Measurements from ENCODE around the gene MRPL42. TPM values are rescaled to one million over a fixed set of nuclear protein-coding genes. Genes with fewer than 3 reads are reported as not detected.
"Not testable (repeated sequence)": the region's sequence is repeated elsewhere in the genome, so short reads cannot be mapped to it uniquely, and the experiment has no call there.

Gene MRPL42
- total and polyA plus RNA-seq, 2 donors (not counting 1 experiment from before 2014, with no cell fraction given): 31.5 to 45.2 TPM

GRCh38 chr12:93550748-93551611 is 83.7 kb downstream of the MRPL42 start:
- Mint-ChIP-seq H3K4me1 (no peaks in the 10 kb centered on the region), H3K27ac (no peak overlapping the region), H3K4me3 (no peak overlapping the region), H3K9me3 (ENCODE audit: insufficient read depth) (no peaks in the 10 kb centered on the region), H3K27me3 (peaks cover 11% of the 10 kb centered on the region)
- Histone ChIP-seq H3K9me3 (ENCODE audit: control extremely low read depth in 1 of 3, control insufficient read depth in 2 of 3, insufficient read depth in 1 of 3, low read length in 2 of 3) (peaks cover 0 to 3% (median 0%) of the 10 kb centered on the region in 3 donors), H3K4me2 (replicated peaks; ENCODE audit: low read depth, low read length, poor library complexity, severe bottlenecking) (no peak overlapping the region), H3K4me3 (ENCODE audit: control extremely low read depth in 1 of 5, extremely low read depth in 1 of 5, insufficient read depth in 1 of 5, low read depth in 2 of 5, low read length in 4 of 5) (no peak overlapping the region), H3K79me2 (ENCODE audit: control insufficient read depth, insufficient read depth, low read length) (no peaks in the 10 kb centered on the region), H4K20me1 (ENCODE audit: control insufficient read depth, insufficient read depth, low read length, poor library complexity, severe bottlenecking) (no peaks in the 10 kb centered on the region), H3K4me1 (ENCODE audit: control insufficient read depth in 2 of 2, insufficient read depth in 2 of 2, low read length in 2 of 2) (no peaks in the 10 kb centered on the region), H2AFZ (ENCODE audit: insufficient read depth, low read depth, low read length, poor library complexity, severe bottlenecking) (no peak overlapping the region), H3K27me3 (replicated peaks in 1 of 4; ENCODE audit: control extremely low read depth in 1 of 4, control insufficient read depth in 3 of 4, insufficient read depth in 4 of 4, low read length in 3 of 4) (no peaks in the 10 kb centered on the region), H3K9ac (ENCODE audit: low read length) (no peak overlapping the region), H3K36me3 (replicated peaks in 1 of 2; ENCODE audit: control extremely low read depth in 1 of 2, control insufficient read depth in 1 of 2, extremely low read depth in 1 of 2, insufficient read depth in 2 of 2, low read length in 1 of 2) (no peaks in the 10 kb centered on the region), H3K27ac (ENCODE audit: low read length in 2 of 2) (no peak overlapping the region)
- intact Hi-C loops (cut with micrococcal nuclease): no loop called here
- no peak for ATAC-seq (ENCODE audit: low read depth)
- TF ChIP-seq EZH2 (IDR thresholded peaks at IDR 0.05; ENCODE audit: borderline replicate concordance, insufficient read depth, low read depth, low read length, poor library complexity, severe bottlenecking): no peak
- TF ChIP-seq CTCF (IDR thresholded peaks at IDR 0.05): no peak
- 92% methylated on average over 7 of the region's 11 CpGs for WGBS (ENCODE audit: insufficient coverage)
- ChIA-PET POLR2A (no interaction called here), CTCF (no interaction called here)
- DNase-seq: no peak

GRCh38 chr12:93552427-93552826 is 85.1 kb downstream of the MRPL42 start:
- Histone ChIP-seq H3K9ac (ENCODE audit: low read length) (no peak overlapping the region), H3K27ac (ENCODE audit: low read length in 2 of 2) (no peak overlapping the region), H3K4me1 (ENCODE audit: control insufficient read depth in 2 of 2, insufficient read depth in 2 of 2, low read length in 2 of 2) (no peaks in the 10 kb centered on the region), H3K4me2 (replicated peaks; ENCODE audit: low read depth, low read length, poor library complexity, severe bottlenecking) (no peak overlapping the region), H3K4me3 (ENCODE audit: control extremely low read depth in 1 of 5, extremely low read depth in 1 of 5, insufficient read depth in 1 of 5, low read depth in 2 of 5, low read length in 4 of 5) (no peak overlapping the region), H3K27me3 (replicated peaks in 1 of 4; ENCODE audit: control extremely low read depth in 1 of 4, control insufficient read depth in 3 of 4, insufficient read depth in 4 of 4, low read length in 3 of 4) (no peaks in the 10 kb centered on the region), H4K20me1 (ENCODE audit: control insufficient read depth, insufficient read depth, low read length, poor library complexity, severe bottlenecking) (no peaks in the 10 kb centered on the region), H3K36me3 (replicated peaks in 1 of 2; ENCODE audit: control extremely low read depth in 1 of 2, control insufficient read depth in 1 of 2, extremely low read depth in 1 of 2, insufficient read depth in 2 of 2, low read length in 1 of 2) (no peaks in the 10 kb centered on the region), H2AFZ (ENCODE audit: insufficient read depth, low read depth, low read length, poor library complexity, severe bottlenecking) (no peak overlapping the region), H3K79me2 (ENCODE audit: control insufficient read depth, insufficient read depth, low read length) (no peaks in the 10 kb centered on the region), H3K9me3 (ENCODE audit: control extremely low read depth in 1 of 3, control insufficient read depth in 2 of 3, insufficient read depth in 1 of 3, low read length in 2 of 3) (peaks cover 0 to 3% (median 0%) of the 10 kb centered on the region in 3 donors)
- ATAC-seq (ENCODE audit: low read depth): no peak
- Mint-ChIP-seq H3K4me1 (no peaks in the 10 kb centered on the region), H3K27me3 (peaks cover 14% of the 10 kb centered on the region), H3K4me3 (no peak overlapping the region), H3K9me3 (ENCODE audit: insufficient read depth) (no peaks in the 10 kb centered on the region), H3K27ac (no peak overlapping the region)
- TF ChIP-seq EZH2 (IDR thresholded peaks at IDR 0.05; ENCODE audit: borderline replicate concordance, insufficient read depth, low read depth, low read length, poor library complexity, severe bottlenecking): no peak
- no peak for TF ChIP-seq CTCF (IDR thresholded peaks at IDR 0.05)
- CTCF ChIA-PET: interaction anchor here (1.1 kb wide), 1 partner anchor 548 kb away, joined by 4 read pairs; no protein-coding TSS in a partner anchor
- intact Hi-C loops (cut with micrococcal nuclease): no loop called here
- POLR2A ChIA-PET: no interaction called here
- WGBS (ENCODE audit: insufficient coverage): 100% methylated on average over 1 of the region's 4 CpGs
- DNase-seq: no peak

- Mint-ChIP-seq H3K9me3 (ENCODE audit: insufficient read depth) (peaks cover 14% of the 10 kb centered on the region), H3K27me3 (peaks cover 21% of the 10 kb centered on the region)
- H3K79me2 ChIP-seq (ENCODE audit: control insufficient read depth, insufficient read depth, low read length); H3K27me3 ChIP-seq (replicated peaks in 1 of 4; ENCODE audit: control extremely low read depth in 1 of 4, control insufficient read depth in 3 of 4, insufficient read depth in 4 of 4, low read length in 3 of 4); ATAC-seq (ENCODE audit: low read depth); H3K4me2 ChIP-seq (replicated peaks; ENCODE audit: low read depth, low read length, poor library complexity, severe bottlenecking); H3K9me3 ChIP-seq (ENCODE audit: control extremely low read depth in 1 of 3, control insufficient read depth in 2 of 3, insufficient read depth in 1 of 3, low read length in 2 of 3); H3K36me3 ChIP-seq (replicated peaks in 1 of 2; ENCODE audit: control extremely low read depth in 1 of 2, control insufficient read depth in 1 of 2, extremely low read depth in 1 of 2, insufficient read depth in 2 of 2, low read length in 1 of 2); H3K4me1 Mint-ChIP-seq; H3K4me3 Mint-ChIP-seq; H3K27ac Mint-ChIP-seq; H3K4me3 ChIP-seq (ENCODE audit: control extremely low read depth in 1 of 5, extremely low read depth in 1 of 5, insufficient read depth in 1 of 5, low read depth in 2 of 5, low read length in 4 of 5); H2AFZ ChIP-seq (ENCODE audit: insufficient read depth, low read depth, low read length, poor library complexity, severe bottlenecking); H3K4me1 ChIP-seq (ENCODE audit: control insufficient read depth in 2 of 2, insufficient read depth in 2 of 2, low read length in 2 of 2); H4K20me1 ChIP-seq (ENCODE audit: control insufficient read depth, insufficient read depth, low read length, poor library complexity, severe bottlenecking); POLR2A ChIA-PET; DNase-seq; H3K27ac ChIP-seq (ENCODE audit: low read length in 2 of 2); H3K9ac ChIP-seq (ENCODE audit: low read length); intact Hi-C loops (cut with micrococcal nuclease): not testable (repeated sequence)
- CTCF ChIA-PET: interaction anchor here (1.2 kb wide), 1 partner anchor 544 kb away, joined by 3 read pairs; no protein-coding TSS in a partner anchor
These were observed 90.6 kb downstream of the MRPL42 start for GRCh38 chr12:93557879-93558278.
